NCI-H2107 treated with DMSO at 0.1 percent for 48 hours (cell line): ENCODE measurements around the gene AGAP1.
A peak's percentile ranks its signal among the peaks of the same experiment; 100 is the strongest.

Source experiments
- DNase-seq: peaks from one replicate; lab custom pipeline; 2025; ENCODE audit not compliant: unreplicated experiment; lab: John Stamatoyannopoulos, UW

AGAP1 gene

GRCh38 chr2:235897992-235898391 lies 404.1 kb downstream of the AGAP1 start:
- DNase-seq: no peak

- no peak for DNase-seq
Measured at GRCh38 chr2:235898766-235899165, 404.9 kb downstream of the AGAP1 start.

GRCh38 chr2:235900631-235901030 lies 406.8 kb downstream of the AGAP1 start:
- no peak for DNase-seq

- DNase-seq: no peak
Measured at GRCh38 chr2:235901243-235901642, 407.4 kb downstream of the AGAP1 start.

GRCh38 chr2:235903782-235904584 lies 410.1 kb downstream of the AGAP1 start:
- DNase-seq: peak; percentile 31

- no peak for DNase-seq
Measured at GRCh38 chr2:235904585-235904931, 410.7 kb downstream of the AGAP1 start.

GRCh38 chr2:235908826-235909225 lies 415.0 kb downstream of the AGAP1 start:
- peak; percentile 30 for DNase-seq

GRCh38 chr2:235909358-235909757 lies 415.5 kb downstream of the AGAP1 start:
- DNase-seq: no peak

GRCh38 chr2:235910067-235910466 lies 416.2 kb downstream of the AGAP1 start:
- DNase-seq: no peak

- DNase-seq: no peak
Measured at GRCh38 chr2:235911125-235911524, 417.3 kb downstream of the AGAP1 start.

- no peak for DNase-seq
Measured at GRCh38 chr2:235911633-235912233, 417.9 kb downstream of the AGAP1 start.

GRCh38 chr2:235914756-235915155 lies 420.9 kb downstream of the AGAP1 start:
- DNase-seq: no peak

GRCh38 chr2:235917506-235917905 lies 423.7 kb downstream of the AGAP1 start:
- peak; percentile 77 for DNase-seq

GRCh38 chr2:235918876-235919275 lies 425.0 kb downstream of the AGAP1 start:
- DNase-seq: no peak

- DNase-seq: no peak
Measured at GRCh38 chr2:235920216-235920865, 426.5 kb downstream of the AGAP1 start.

GRCh38 chr2:235921508-235922191 lies 427.8 kb downstream of the AGAP1 start:
- DNase-seq: no peak

- DNase-seq: no peak
Measured at GRCh38 chr2:235922839-235923238, 429.0 kb downstream of the AGAP1 start.

- DNase-seq: no peak
Measured at GRCh38 chr2:235923859-235924674, 430.2 kb downstream of the AGAP1 start.

GRCh38 chr2:235924675-235925063 lies 430.8 kb downstream of the AGAP1 start:
- no peak for DNase-seq

GRCh38 chr2:235925250-235925919 lies 431.5 kb downstream of the AGAP1 start:
- no peak for DNase-seq
